ENCODE measurements around the gene TTPAL.
"Not testable (repeated sequence)": the region's sequence is repeated elsewhere in the genome, so short reads cannot be mapped to it uniquely, and the experiment has no call there.

Gene TTPAL

DNA sequence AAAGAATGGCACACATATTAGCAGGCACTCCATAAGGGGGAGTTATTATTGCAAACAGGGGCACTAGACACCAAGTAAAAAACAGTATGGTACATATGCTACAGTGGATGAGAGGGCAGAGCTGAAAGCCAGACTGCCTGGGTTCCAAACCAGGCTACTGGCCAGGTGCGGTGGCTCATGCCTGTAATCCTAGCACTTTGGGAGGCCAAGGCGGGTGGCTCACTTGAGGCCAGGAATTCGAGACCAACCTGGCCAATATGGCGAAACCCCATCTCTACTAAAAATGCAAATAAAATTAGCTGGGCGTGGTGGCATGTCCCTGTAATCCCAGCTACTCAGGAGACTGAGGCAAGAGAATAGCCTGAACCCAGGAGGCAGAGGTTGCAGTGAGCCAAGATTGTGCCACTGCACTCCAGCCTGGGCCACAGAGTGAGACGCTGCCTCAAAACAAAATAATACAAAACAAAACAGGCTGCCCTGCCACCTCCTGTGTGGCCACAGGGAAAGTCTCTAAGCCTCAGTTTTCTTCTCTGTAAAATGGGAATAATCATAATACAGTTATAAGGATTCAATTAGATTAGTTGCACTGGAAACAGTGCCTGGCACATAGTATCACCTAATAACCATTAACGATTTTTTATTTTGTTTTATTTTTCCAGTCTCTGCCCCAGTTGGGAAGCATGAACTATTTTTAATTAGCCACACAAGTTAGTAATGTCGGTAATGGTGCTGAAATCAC, 7.5 kb upstream of the TTPAL start:
- no peak for DNase-seq (ENCODE audit: low spot score)

- DNase-seq (ENCODE audit: low spot score): no peak
These were observed 5.3 kb upstream of the TTPAL start for GRCh38 chr20:44470327-44470726.

- peak; percentile 38 for DNase-seq (ENCODE audit: low spot score)
These were observed 4.2 kb upstream of the TTPAL start for GRCh38 chr20:44471481-44471882.

DNA sequence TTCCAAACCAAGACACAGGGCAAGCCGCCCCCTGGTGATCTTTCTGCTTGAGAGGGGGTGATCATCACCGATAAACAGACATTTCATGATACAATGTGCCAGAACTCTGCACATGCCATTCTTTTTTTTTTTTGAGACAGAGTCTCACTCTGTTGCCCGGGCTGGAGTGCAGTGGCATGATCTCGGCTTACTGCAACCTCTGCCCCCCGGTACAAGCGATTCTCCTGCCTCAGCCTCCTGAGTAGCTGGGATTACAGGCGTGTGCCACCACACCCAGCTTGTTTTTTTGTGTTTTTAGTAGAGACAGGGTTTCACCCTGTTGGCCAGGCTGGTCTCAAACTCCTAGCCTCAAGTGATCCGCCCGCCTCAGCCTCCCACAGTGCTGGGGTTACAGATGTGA, 3.4 kb upstream of the TTPAL start:
- not testable (repeated sequence) for DNase-seq (ENCODE audit: low spot score)

- no peak for DNase-seq (ENCODE audit: low spot score)
These were observed 341 bp upstream of the TTPAL start for GRCh38 chr20:44475372-44475693.

DNA sequence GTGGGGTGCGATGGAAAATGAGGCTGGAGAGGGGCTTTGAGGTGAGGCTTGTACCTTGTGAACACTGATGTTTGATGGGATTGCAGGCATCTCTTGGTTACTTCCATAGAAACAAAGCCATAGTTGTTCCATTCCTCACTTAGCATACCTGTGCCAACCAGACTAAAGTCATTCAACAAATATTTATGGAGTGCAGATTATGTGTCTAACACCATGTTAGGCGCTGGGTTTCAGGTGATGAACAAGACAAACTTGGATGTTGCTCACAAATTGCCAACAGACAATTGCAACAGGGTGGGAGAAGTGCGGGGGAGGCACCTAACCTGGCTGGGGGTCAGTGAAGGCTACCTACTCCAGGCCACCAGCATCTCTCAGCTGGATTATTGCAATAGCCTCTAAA, 1.5 kb downstream of the TTPAL start:
- no peak for DNase-seq (ENCODE audit: low spot score)

DNA sequence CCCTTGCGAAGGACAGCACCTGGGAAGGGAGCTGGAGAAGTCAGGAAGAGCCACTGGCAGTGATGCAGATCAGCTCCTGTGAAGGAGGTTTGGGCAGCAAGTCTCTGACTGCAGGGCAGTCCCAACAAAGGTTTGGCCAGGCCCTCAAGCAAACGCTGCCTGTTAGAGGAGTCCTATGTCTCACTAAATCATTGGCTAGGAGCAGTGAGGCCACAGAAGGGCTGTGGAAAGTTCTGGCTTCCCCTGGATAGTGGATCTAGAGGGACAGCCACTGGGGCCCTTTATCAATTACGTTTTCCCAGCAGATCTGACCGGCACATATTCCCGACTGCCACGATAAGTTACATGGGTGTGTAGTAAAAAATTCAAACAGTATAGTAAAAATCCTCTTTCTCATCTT, 2.5 kb downstream of the TTPAL start:
- no peak for DNase-seq (ENCODE audit: low spot score)

DNA sequence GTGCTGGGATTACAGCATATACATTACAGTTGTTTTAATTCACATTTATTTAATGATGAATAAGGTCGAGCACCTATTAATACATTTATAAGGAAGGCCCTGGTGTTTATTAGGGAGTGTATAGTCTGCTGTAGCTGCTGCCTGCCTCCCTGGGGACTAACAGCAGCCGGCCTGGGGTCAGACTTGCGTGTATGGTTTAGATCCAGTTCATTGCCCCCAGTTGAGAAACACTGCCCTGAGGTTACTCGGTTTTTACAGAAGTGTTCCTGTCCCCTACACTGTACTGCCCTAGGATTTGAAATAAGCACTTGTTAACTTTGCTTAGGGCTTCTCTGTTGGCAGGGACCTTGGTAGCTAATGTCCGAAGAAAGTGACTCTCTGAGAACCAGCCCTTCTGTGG, 4.0 kb downstream of the TTPAL start:
- DNase-seq (ENCODE audit: low spot score): no peak

GRCh38 chr20:44480097-44480496, 4.4 kb downstream of the TTPAL start:
- DNase-seq (ENCODE audit: low spot score): no peak

DNA sequence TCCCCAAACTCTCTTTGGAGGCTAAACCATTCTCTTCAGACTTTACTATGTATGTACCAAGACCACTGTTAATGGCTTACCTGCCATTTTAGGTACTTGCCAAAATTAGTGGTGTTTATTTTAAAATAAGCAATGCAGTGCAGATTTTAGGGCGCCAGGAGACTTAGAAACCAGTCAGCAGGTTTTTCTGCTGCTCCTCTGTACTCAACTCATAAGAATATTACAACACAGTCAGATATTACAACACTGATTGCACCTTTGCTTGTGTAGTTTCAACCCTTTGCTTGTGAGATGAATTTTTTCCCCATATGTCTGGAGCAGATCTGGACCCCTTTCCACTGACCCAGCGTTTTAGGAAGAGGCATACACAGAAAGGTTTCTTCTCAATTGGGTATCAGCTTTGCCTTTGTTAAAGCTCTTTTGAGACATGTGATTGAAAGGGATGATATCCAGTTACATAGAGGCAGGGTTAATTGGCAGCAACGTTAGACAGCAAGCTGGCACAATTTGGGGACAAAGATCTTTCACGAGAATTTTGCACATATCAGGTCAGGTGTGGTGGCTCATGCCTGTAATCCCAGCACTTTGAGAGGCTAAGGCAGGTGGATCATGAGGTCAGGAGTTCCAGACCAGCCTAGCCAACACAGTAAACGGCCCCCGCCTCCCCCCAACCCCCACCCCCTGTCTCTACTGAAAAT, 6.2 kb downstream of the TTPAL start:
- DNase-seq (ENCODE audit: low spot score): no peak

DNA sequence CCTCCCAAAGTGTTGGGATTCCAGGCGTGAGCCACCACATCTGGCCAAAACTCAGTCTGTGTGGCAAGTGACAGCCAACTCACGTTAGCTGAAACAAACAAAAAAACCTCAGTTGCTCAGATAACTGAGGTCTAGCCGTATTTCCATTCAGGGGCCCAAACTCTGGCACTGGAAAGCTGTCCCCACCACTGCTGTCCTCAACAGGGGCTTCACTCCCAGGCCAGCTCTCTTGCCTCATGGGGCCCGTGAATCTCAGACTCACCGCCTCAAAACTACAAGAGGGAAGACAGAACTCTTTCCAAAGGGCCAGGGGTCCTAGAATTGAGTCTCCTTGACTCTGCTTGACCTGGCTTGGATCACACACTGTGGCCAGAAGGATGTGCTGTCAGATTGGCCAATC, 7.4 kb downstream of the TTPAL start:
- no peak for DNase-seq (ENCODE audit: low spot score)

- DNase-seq (ENCODE audit: low spot score): no peak
These were observed 9.6 kb downstream of the TTPAL start for GRCh38 chr20:44485078-44485829.

DNA sequence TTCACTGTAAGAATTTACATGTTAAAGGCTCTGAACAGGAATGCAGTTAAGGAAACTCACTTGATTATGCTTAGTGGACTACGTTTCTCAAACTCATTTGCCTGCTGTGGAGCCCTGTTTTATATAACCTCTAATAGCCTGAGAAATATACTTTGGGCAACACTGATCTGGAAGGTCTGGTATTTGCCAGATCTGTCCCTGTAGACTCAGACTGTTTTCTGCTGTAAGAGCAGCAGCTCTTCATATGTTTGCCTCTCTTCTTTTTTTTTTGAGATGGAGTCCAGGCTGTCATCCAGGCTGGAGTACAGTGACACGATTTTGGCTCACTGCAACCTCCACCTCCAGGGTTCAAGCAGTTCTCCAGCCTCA, 10.1 kb downstream of the TTPAL start:
- DNase-seq (ENCODE audit: low spot score): no peak

DNA sequence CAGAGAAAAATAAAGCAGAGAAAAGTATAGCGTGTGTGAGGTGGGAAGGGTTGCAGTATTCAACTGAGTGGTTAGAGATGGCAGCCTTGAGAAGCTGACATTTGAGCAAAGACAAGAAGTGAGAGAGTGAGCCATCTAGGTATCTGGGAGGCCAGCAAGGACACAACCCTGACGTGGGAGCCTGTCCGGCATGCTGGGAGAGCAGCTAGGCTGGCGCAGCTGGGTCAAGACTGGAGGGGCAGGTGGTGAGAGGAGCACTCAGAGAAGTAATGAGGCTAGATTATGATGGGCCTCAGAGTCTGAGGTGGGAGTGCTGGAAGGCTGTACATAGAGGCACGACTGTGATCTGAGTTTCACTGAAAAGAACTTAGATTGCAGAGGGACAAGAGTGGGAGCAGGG, 12.9 kb downstream of the TTPAL start:
- no peak for DNase-seq (ENCODE audit: low spot score)

- no peak for DNase-seq (ENCODE audit: low spot score)
These were observed 13.5 kb downstream of the TTPAL start for GRCh38 chr20:44489223-44489622.

GRCh38 chr20:44489931-44490330, 14.3 kb downstream of the TTPAL start:
- DNase-seq (ENCODE audit: low spot score): no peak

GRCh38 chr20:44491635-44492395, 16.1 kb downstream of the TTPAL start:
- no peak for DNase-seq (ENCODE audit: low spot score)

DNA sequence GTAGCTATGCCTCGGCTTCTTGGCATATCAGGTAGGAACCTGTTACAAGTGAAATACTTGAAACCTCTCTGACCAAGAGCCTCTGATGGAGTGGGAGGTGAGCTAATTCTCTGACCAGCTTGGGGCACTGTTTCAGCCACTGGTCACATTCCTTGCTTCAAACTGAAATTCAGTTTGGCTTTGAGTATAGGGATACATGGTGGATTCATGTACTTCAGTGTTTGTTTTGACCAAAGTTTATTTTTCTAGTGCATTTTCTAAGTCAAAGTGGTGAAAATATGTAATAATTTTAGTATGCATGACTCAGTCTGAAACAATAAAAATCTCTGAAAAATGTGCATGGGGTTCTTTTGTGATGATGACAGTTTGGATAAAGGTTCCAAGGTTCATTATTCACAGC, 18.6 kb downstream of the TTPAL start:
- no peak for DNase-seq (ENCODE audit: low spot score)

DNA sequence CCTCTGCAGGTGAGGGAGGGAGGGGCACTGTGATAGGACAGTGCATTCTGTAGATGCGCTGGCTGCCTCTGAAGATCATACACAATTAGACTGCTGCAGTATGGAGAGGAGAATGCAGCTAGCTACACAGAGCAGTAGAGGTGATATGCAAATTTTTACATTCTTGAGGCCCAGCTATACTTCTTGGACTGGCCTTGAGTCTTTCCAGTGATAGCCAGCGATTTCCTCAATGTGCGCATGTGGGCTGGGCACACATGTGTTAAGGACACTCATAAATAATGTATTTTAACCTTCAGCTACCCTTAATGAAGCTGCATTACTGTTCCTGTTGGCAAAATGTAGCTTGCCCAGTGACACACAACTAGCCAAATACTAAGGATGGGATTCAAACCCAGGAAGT, 19.0 kb downstream of the TTPAL start:
- no peak for DNase-seq (ENCODE audit: low spot score)

DNA sequence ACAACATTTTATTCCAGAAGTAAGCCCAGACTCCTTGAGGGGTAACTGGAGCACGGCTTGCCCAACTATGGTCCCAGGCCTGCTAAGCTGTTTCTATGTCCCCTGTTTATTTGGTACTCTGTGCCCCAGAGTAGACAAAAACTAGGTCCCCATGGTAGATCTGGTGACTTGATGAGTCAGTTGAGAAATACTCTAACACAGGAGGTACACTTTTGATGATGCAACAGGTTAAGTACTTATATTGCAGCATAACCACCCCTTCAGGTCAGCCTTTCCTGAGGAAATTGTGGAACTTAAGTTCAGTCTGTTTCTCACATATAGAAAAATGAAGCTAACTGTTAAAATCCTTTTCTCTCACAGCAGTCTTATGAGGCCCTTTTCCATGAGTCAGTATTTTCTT, 19.6 kb downstream of the TTPAL start:
- DNase-seq (ENCODE audit: low spot score): peak; percentile 62

DNA sequence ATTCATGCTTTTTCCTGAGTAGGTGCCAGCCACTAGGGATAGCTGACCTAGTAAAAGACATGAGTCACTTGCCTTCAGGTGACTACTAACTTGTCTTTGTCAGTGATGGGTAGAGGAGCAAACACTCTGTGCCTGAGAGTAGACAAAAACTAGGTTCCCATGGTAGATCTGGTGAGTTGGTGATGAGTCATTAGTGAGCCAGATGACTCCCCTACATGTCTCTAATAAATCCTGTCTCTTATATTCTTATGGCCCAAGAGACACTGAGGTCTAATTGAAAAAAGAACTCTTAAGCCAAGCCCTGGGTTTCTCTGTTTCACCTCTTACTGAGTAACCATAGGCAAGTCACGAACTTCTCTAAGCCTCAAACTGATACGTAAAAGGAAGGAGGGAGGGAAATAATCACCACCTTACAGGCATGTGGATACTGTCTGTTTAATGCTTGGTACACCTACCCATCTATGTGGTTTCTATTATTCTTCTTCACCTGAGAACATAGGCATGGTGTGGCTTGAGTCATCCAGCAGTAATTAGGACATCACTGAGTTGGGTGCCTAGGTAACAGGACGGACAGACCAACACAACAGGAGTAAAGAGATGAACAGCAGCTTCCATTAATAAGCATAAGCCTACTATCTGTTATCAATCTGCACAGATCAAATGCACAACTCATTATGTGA, 20.3 kb downstream of the TTPAL start:
- peak; percentile 98 for DNase-seq (ENCODE audit: low spot score)

GRCh38 chr20:44496976-44497375, 21.3 kb downstream of the TTPAL start:
- peak; percentile 95 for DNase-seq (ENCODE audit: low spot score)

All from RKO (cell line).